ENCODE measurements around the gene NUBP2.

NUBP2 gene

GRCh38 chr16:1785846-1786170 lies 3.0 kb downstream of the NUBP2 start:
- DNase-seq (ENCODE audit: low read depth, low spot score): no peak
- ChIA-PET CTCF (interaction anchor here (1.8 to 2.0 kb wide), 2 partner anchors 12 to 144 kb away, joined by 5 to 7 read pairs; no protein-coding TSS in a partner anchor), POLR2A (no interaction called here)
- no peak for TF ChIP-seq CTCF (IDR thresholded peaks at IDR 0.05; ENCODE audit: insufficient read depth, low read length, missing control alignments)
- no peak overlapping the region for H3K4me3 ChIP-seq (ENCODE audit: low read depth, low read length)

GRCh38 chr16:1786242-1787055 lies 3.7 kb downstream of the NUBP2 start:
- DNase-seq (ENCODE audit: low read depth, low spot score): no peak
- no peak overlapping the region for H3K4me3 ChIP-seq (ENCODE audit: low read depth, low read length)
- CTCF ChIA-PET: no interaction called here
- POLR2A ChIA-PET: no interaction called here
- TF ChIP-seq CTCF (IDR thresholded peaks at IDR 0.05; ENCODE audit: insufficient read depth, low read length, missing control alignments): no peak

DNA sequence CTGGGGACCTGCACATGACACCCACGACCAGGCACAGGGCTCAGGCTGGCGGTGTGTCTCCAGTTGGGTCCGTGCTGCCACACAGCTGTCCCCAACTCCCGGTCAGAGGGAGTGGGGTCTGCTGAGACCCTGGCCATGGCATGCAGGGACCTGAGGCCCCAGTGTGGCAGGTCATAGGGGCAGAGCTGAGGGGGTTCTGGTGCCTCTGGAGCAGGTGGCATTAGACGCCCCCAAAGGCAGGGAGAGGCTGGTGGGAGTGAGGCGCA lies 4.2 kb downstream of the NUBP2 start:
- H3K4me3 ChIP-seq (ENCODE audit: low read depth, low read length): no peak overlapping the region
- CTCF ChIA-PET: no interaction called here
- TF ChIP-seq CTCF (IDR thresholded peaks at IDR 0.05; ENCODE audit: insufficient read depth, low read length, missing control alignments): no peak
- DNase-seq (ENCODE audit: low read depth, low spot score): no peak
- POLR2A ChIA-PET: no interaction called here

GRCh38 chr16:1787322-1788094 lies 4.7 kb downstream of the NUBP2 start:
- no peak for TF ChIP-seq CTCF (IDR thresholded peaks at IDR 0.05; ENCODE audit: insufficient read depth, low read length, missing control alignments)
- ChIA-PET CTCF (no interaction called here), POLR2A (no interaction called here)
- DNase-seq (ENCODE audit: low read depth, low spot score): no peak
- no peak overlapping the region for H3K4me3 ChIP-seq (ENCODE audit: low read depth, low read length)

DNA sequence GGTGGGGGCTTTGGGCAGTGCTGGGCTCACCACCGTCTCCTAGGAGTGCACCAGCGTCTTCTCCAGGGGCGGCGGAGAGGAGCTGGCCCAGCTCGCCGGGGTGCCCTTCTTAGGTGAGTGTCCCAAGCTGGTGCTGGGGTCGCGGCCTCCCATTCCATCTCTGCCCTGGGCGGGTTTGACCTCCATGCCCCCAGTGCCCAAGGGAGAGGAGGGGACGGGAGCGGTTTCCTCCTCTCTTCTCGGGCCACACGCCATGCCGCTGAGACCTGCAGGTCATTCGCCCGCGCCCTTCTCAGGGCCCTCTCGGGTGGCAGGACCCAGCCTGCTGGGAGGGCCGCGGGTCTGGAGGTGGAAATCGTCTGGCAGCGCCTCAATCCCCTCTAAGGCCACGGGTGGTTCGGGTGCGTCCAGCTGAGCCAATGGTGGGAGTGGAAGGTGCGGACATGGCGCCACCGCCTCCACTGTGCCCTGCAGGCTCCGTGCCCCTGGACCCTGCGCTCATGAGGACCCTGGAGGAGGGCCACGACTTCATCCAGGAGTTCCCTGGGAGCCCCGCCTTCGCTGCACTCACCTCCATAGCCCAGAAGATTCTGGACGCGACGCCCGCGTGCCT lies 5.4 kb downstream of the NUBP2 start:
- POLR2A ChIA-PET: no interaction called here

More for the DNA sequence above, 5.4 kb downstream of the NUBP2 start:
- CTCF ChIA-PET: no interaction called here
- no peak for DNase-seq (ENCODE audit: low read depth, low spot score)
- H3K4me3 ChIP-seq (ENCODE audit: low read depth, low read length): no peak overlapping the region
- no peak for TF ChIP-seq CTCF (IDR thresholded peaks at IDR 0.05; ENCODE audit: insufficient read depth, low read length, missing control alignments)
